ENCODE data around the gene SGMS1. TPM values are rescaled to one million over a fixed set of nuclear protein-coding genes. Genes with fewer than 3 reads are reported as not detected.

Gene SGMS1
- polyA plus RNA-seq, 1 of the 3 experiments (the other 2 are of a cell fraction): 6.3 TPM

GRCh38 chr10:50396491-50397311, 227.1 kb downstream of the SGMS1 start (continued):
- TF ChIP-seq, protein P1, sequence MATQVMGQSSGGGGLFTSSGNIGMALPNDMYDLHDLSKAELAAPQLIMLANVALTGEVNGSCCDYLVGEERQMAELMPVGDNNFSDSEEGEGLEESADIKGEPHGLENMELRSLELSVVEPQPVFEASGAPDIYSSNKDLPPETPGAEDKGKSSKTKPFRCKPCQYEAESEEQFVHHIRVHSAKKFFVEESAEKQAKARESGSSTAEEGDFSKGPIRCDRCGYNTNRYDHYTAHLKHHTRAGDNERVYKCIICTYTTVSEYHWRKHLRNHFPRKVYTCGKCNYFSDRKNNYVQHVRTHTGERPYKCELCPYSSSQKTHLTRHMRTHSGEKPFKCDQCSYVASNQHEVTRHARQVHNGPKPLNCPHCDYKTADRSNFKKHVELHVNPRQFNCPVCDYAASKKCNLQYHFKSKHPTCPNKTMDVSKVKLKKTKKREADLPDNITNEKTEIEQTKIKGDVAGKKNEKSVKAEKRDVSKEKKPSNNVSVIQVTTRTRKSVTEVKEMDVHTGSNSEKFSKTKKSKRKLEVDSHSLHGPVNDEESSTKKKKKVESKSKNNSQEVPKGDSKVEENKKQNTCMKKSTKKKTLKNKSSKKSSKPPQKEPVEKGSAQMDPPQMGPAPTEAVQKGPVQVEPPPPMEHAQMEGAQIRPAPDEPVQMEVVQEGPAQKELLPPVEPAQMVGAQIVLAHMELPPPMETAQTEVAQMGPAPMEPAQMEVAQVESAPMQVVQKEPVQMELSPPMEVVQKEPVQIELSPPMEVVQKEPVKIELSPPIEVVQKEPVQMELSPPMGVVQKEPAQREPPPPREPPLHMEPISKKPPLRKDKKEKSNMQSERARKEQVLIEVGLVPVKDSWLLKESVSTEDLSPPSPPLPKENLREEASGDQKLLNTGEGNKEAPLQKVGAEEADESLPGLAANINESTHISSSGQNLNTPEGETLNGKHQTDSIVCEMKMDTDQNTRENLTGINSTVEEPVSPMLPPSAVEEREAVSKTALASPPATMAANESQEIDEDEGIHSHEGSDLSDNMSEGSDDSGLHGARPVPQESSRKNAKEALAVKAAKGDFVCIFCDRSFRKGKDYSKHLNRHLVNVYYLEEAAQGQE (IDR thresholded peaks at IDR 0.05; ENCODE audit: low read depth, low read length): no peak

GRCh38 chr10:50395851-50396250, 227.9 kb downstream of the SGMS1 start:
- ChIA-PET POLR2A (no interaction called here), CTCF (interaction anchor here (0.9 kb wide), 1 partner anchor 68 kb away, joined by 4 read pairs; no protein-coding TSS in a partner anchor)
- WGBS (ENCODE audit: low lambda C conversion rate): 79% methylated on average over 2 of the region's 2 CpGs
- Histone ChIP-seq H3K36me3 (replicated peaks in 1 of 2; ENCODE audit: control insufficient read depth in 1 of 2, insufficient read depth in 2 of 2, low read length in 1 of 2) (peaks cover 0 to 3% of the 10 kb centered on the region in 2 experiments), H3K4me1 (ENCODE audit: control insufficient read depth in 1 of 2, insufficient read depth in 2 of 2, low read depth in 1 of 2, low read length in 1 of 2) (peaks cover 0 to 13% of the 10 kb centered on the region in 2 experiments; a peak in 2 of 4 replicates), H3K27ac (ENCODE audit: low read depth in 2 of 2, low read length in 1 of 2) (no peak overlapping the region), H3K4me3 (ENCODE audit: low read depth in 2 of 2, low read length in 1 of 2) (no peak overlapping the region), H3F3A (replicated peaks; ENCODE audit: insufficient read depth) (peaks cover 13% of the 10 kb centered on the region), H3K27me3 (ENCODE audit: insufficient read depth) (no peaks in the 10 kb centered on the region), H3K9ac (no peak overlapping the region), H3K9me2 (no peaks in the 10 kb centered on the region), H4K20me1 (ENCODE audit: insufficient read depth) (no peaks in the 10 kb centered on the region; the same call in 1 of the 2 replicates), H3K79me2 (ENCODE audit: insufficient read depth) (peaks cover 47% of the 10 kb centered on the region), H2AFZ (ENCODE audit: low read depth) (no peak overlapping the region), H3K4me2 (no peak overlapping the region), H3K9me3 (no peaks in the 10 kb centered on the region)
- no peak for DNase-seq
- no peak for TF ChIP-seq EP300 (IDR thresholded peaks at IDR 0.05; ENCODE audit: borderline replicate concordance in 1 of 2, low read depth in 1 of 2, low read length in 1 of 2)
- TF ChIP-seq ZBTB33 (IDR thresholded peaks at IDR 0.05; ENCODE audit: borderline replicate concordance, low read depth): no peak
- no peak for TF ChIP-seq TCF12 (IDR thresholded peaks at IDR 0.05)
- TF ChIP-seq GABPA (IDR thresholded peaks at IDR 0.05; ENCODE audit: low read depth): no peak
- no peak for TF ChIP-seq RXRA (IDR thresholded peaks at IDR 0.05; ENCODE audit: borderline replicate concordance, low read depth)
- TF ChIP-seq RFX5 (IDR thresholded peaks at IDR 0.05; ENCODE audit: low read length): no peak
- no peak for TF ChIP-seq YY1 (IDR thresholded peaks at IDR 0.05; ENCODE audit: low read depth)
- TF ChIP-seq EZH2phosphoT487 (IDR thresholded peaks at IDR 0.05; ENCODE audit: borderline replicate concordance, low read depth): no peak
- TF ChIP-seq, protein P1 (IDR thresholded peaks at IDR 0.05; ENCODE audit: low read depth, low read length): no peak
- no peak for TF ChIP-seq JUND (IDR thresholded peaks at IDR 0.05)
- no peak for TF ChIP-seq MEF2A (IDR thresholded peaks at IDR 0.05; ENCODE audit: borderline replicate concordance, low read depth)
- TF ChIP-seq, protein P2, sequence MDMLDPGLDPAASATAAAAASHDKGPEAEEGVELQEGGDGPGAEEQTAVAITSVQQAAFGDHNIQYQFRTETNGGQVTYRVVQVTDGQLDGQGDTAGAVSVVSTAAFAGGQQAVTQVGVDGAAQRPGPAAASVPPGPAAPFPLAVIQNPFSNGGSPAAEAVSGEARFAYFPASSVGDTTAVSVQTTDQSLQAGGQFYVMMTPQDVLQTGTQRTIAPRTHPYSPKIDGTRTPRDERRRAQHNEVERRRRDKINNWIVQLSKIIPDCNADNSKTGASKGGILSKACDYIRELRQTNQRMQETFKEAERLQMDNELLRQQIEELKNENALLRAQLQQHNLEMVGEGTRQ (IDR thresholded peaks at IDR 0.05; ENCODE audit: borderline replicate concordance, low read depth, low read length): no peak
- TF ChIP-seq CHD2 (IDR thresholded peaks at IDR 0.05; ENCODE audit: low read length, partially characterized antibody): no peak
- no peak for TF ChIP-seq TAF1 (IDR thresholded peaks at IDR 0.05; ENCODE audit: borderline replicate concordance, low read depth, low read length)
- TF ChIP-seq ELF1 (IDR thresholded peaks at IDR 0.05): no peak
- no peak for TF ChIP-seq MAX (IDR thresholded peaks at IDR 0.05; ENCODE audit: low read depth)
- no peak for TF ChIP-seq SIN3A (IDR thresholded peaks at IDR 0.05; ENCODE audit: borderline replicate concordance, low read depth, low read length)
- TF ChIP-seq, protein P3, sequence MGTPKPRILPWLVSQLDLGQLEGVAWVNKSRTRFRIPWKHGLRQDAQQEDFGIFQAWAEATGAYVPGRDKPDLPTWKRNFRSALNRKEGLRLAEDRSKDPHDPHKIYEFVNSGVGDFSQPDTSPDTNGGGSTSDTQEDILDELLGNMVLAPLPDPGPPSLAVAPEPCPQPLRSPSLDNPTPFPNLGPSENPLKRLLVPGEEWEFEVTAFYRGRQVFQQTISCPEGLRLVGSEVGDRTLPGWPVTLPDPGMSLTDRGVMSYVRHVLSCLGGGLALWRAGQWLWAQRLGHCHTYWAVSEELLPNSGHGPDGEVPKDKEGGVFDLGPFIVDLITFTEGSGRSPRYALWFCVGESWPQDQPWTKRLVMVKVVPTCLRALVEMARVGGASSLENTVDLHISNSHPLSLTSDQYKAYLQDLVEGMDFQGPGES (IDR thresholded peaks at IDR 0.05; ENCODE audit: low read depth, low read length): no peak
